ENCODE results near the gene PTPRE. TPM values are rescaled to one million over a fixed set of nuclear protein-coding genes. Genes with fewer than 3 reads are reported as not detected.

PTPRE gene
- total and polyA plus RNA-seq, 10 of the 15 experiments (the other 5 are each of a cell fraction or from before 2014, with no cell fraction given) = 2.9 to 7.6 (median 5.8) TPM

DNA sequence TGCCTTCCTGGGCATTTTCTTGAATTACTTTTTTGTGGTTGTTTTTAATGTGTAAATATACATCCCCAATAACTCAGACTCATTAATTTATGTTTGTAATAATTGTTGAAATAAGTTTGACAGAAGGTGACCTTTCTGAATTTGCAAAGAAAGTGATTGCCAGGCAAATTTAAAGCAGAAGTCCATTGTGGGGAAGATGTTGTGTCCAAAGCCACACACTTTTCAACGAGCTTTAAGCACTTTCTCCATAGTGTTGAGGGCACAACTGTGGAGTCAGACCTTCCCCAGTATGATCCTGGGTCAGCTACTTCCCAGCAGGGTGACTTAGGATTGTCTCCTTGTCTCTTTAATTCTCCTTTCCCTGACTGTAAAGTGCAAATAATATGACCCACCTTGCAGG, 52.5 kb downstream of the PTPRE start (continued):
- TF ChIP-seq SRF (IDR thresholded peaks at IDR 0.05; ENCODE audit: low read depth in 2 of 2, low read length in 2 of 2) = no peak
- TF ChIP-seq BCLAF1 (IDR thresholded peaks at IDR 0.05) = no peak
- no peak for TF ChIP-seq ZZZ3 (IDR thresholded peaks at IDR 0.05; ENCODE audit: control insufficient read depth, insufficient read length, low read depth)
- TF ChIP-seq, protein P1, sequence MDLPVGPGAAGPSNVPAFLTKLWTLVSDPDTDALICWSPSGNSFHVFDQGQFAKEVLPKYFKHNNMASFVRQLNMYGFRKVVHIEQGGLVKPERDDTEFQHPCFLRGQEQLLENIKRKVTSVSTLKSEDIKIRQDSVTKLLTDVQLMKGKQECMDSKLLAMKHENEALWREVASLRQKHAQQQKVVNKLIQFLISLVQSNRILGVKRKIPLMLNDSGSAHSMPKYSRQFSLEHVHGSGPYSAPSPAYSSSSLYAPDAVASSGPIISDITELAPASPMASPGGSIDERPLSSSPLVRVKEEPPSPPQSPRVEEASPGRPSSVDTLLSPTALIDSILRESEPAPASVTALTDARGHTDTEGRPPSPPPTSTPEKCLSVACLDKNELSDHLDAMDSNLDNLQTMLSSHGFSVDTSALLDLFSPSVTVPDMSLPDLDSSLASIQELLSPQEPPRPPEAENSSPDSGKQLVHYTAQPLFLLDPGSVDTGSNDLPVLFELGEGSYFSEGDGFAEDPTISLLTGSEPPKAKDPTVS (IDR thresholded peaks at IDR 0.05; ENCODE audit: low read depth, low read length) = no peak
- no peak for TF ChIP-seq TCF3 (IDR thresholded peaks at IDR 0.05; ENCODE audit: borderline replicate concordance, insufficient read depth, low read depth, low read length)

GRCh38 chr10:127961071-127961470, 54.2 kb downstream of the PTPRE start:
- in situ Hi-C loops (cut with MboI) (no loop called here), intact Hi-C loops (cut with micrococcal nuclease; ENCODE audit: unreplicated experiment) (no loop called here)
- POLR2A ChIA-PET = interaction anchor here (0.7 kb wide), 1 partner anchor 18 kb away, joined by 3 read pairs; no protein-coding TSS in a partner anchor
- Histone ChIP-seq H4K20me1 (ENCODE audit: control insufficient read depth, insufficient read depth) (no peaks in the 10 kb centered on the region), H3K4me2 (ENCODE audit: control insufficient read depth, insufficient read depth) (no peak overlapping the region), H3K4me3 (no peak overlapping the region), H3K27ac (ENCODE audit: control insufficient read depth, insufficient read depth) (no peak overlapping the region), H2AFZ (ENCODE audit: control insufficient read depth, low read depth, low read length) (no peak overlapping the region), H3K9me3 (replicated peaks; ENCODE audit: control insufficient read depth, insufficient read depth, low read length) (no peaks in the 10 kb centered on the region), H3K79me2 (ENCODE audit: control insufficient read depth, insufficient read depth, low read length) (no peaks in the 10 kb centered on the region), H3K36me3 (ENCODE audit: control insufficient read depth in 2 of 2, insufficient read depth in 2 of 2, low read length in 1 of 2) (no peaks in the 10 kb centered on the region), H3K27me3 (replicated peaks in 1 of 2; ENCODE audit: control insufficient read depth in 2 of 2, insufficient read depth in 2 of 2, low read length in 1 of 2) (no peaks in the 10 kb centered on the region), H3K9ac (ENCODE audit: control insufficient read depth, insufficient read depth, low read length) (no peak overlapping the region), H3K4me1 (ENCODE audit: control insufficient read depth, insufficient read depth, low read length) (no peaks in the 10 kb centered on the region)
- SMC1A ChIA-PET (ENCODE audit: uncharacterized antibody, unreplicated experiment) = no interaction called here
- no peak for DNase-seq (ENCODE audit: low read depth, low spot score)
- BruUV-seq (replicated peaks) = no TSS peak
- no peak for ATAC-seq
- RAD21 ChIA-PET (ENCODE audit: unreplicated experiment) = no interaction called here
- 48% methylated on average over 9 of the region's 9 CpGs for WGBS (ENCODE audit: insufficient coverage, insufficient replicate concordance, low lambda C conversion rate, missing lambda C conversion rate)
- no peak for FAIRE-seq
- CTCF ChIA-PET = no interaction called here
- TF ChIP-seq SPI1 (IDR thresholded peaks at IDR 0.05; ENCODE audit: borderline replicate concordance, insufficient read depth, low read depth, low read length) = no peak
- no peak for TF ChIP-seq SUPT20H (IDR thresholded peaks at IDR 0.05; ENCODE audit: borderline replicate concordance, control insufficient read depth, low read depth, low read length)
- TF ChIP-seq KDM1A (IDR thresholded peaks at IDR 0.05; ENCODE audit: borderline replicate concordance) = no peak
- no peak for TF ChIP-seq CHD2 (IDR thresholded peaks at IDR 0.05; ENCODE audit: borderline replicate concordance, low read depth, low read length)
- TF ChIP-seq SMAD1 (IDR thresholded peaks at IDR 0.05; ENCODE audit: low read depth, partially characterized antibody) = no peak
- no peak for TF ChIP-seq EZH2 (IDR thresholded peaks at IDR 0.05; ENCODE audit: borderline replicate concordance, control insufficient read depth, low read depth, low read length)
- no peak for TF ChIP-seq IKZF1 (conservative IDR thresholded peaks at IDR 0.05)
- no peak for TF ChIP-seq BRCA1 (IDR thresholded peaks at IDR 0.05; ENCODE audit: low read depth, low read length)
- no peak for TF ChIP-seq TCF3 (IDR thresholded peaks at IDR 0.05; ENCODE audit: borderline replicate concordance, insufficient read depth, low read depth, low read length)
- TF ChIP-seq TBL1XR1 (IDR thresholded peaks at IDR 0.05; ENCODE audit: low read depth, low read length) = no peak
- no peak for TF ChIP-seq REST (IDR thresholded peaks at IDR 0.05; ENCODE audit: low read depth, low read length)
